GM19395 (cell line): ENCODE data around the gene HSPA1B.
"Not testable (repeated sequence)": the region's sequence is repeated elsewhere in the genome, so short reads cannot be mapped to it uniquely, and the experiment has no call there.

Source experiments
- ATAC-seq: cut with Tn5 transposase; IDR thresholded peaks from one replicate; pipeline ENCODE4 v1.9.1; 2021; ENCODE audit warnings: mild to moderate bottlenecking, moderate library complexity; ENCODE audit not compliant: unreplicated experiment

HSPA1B gene

DNA sequence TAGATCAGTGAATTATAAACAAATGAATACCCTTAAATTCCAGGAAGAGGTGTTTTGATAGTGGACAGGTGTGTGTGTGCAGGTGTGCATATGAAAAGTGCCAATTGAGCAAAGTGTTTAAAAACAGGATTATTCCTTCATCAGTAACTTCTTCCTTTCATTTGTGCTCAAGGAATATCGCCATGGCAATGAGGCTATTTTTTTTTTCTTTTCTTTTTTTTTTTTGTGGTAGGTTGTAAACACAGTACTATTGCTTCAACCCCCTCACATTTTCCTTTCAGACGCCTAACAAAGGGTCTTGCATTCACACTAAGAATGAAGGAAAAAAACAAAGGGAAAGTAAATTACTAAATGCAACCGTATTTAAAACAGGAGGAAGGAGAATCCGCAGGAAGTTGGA, 2.0 kb upstream of the HSPA1B start:
- ATAC-seq, result no peak

GRCh38 chr6:31826793-31827285, 699 bp upstream of the HSPA1B start:
- peak; percentile 10 for ATAC-seq

GRCh38 chr6:31829633-31830283, 2.2 kb downstream of the HSPA1B start:
- no peak for ATAC-seq

GRCh38 chr6:31830886-31831335, 3.4 kb downstream of the HSPA1B start:
- ATAC-seq, result no peak

DNA sequence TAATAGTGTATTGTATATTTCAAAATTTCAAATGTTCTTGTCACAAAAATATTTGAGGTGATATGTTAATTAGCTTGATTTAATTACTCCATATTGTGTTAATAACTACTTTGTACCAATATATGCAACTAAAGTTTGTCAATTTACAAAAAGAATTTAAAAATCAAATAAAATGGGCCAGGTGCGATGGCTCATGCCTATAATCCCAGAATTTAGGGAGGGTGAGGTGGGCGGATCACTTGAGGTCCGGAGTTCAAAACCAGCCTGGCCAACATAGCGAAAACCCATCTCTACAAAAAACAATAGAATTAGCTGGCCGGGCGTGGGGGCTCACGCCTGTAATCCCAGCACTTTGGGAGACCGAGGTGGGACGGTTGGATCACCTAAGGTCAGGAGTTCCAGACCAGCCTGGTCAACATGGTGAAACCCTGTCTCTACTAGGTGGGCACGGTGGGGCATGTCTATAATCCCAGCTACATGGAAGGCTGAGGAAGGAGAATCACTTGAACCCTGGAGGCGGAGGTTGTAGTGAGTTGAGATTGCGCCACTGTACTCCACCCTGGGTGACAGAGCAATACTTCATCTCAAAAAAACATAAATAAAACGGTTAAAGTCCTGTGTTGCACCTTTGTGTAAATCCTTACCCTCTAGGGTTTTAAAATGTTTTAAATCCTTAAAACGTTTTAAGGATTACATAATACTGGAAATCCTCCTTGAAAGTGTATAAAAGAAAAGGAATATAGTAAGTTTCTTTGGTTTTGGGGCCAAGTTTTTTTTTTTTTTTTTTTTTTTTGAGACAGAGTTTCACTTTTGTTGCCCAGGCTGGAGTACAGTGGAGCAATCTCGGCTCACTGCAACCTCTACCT, 4.0 kb downstream of the HSPA1B start:
- ATAC-seq, result no peak

DNA sequence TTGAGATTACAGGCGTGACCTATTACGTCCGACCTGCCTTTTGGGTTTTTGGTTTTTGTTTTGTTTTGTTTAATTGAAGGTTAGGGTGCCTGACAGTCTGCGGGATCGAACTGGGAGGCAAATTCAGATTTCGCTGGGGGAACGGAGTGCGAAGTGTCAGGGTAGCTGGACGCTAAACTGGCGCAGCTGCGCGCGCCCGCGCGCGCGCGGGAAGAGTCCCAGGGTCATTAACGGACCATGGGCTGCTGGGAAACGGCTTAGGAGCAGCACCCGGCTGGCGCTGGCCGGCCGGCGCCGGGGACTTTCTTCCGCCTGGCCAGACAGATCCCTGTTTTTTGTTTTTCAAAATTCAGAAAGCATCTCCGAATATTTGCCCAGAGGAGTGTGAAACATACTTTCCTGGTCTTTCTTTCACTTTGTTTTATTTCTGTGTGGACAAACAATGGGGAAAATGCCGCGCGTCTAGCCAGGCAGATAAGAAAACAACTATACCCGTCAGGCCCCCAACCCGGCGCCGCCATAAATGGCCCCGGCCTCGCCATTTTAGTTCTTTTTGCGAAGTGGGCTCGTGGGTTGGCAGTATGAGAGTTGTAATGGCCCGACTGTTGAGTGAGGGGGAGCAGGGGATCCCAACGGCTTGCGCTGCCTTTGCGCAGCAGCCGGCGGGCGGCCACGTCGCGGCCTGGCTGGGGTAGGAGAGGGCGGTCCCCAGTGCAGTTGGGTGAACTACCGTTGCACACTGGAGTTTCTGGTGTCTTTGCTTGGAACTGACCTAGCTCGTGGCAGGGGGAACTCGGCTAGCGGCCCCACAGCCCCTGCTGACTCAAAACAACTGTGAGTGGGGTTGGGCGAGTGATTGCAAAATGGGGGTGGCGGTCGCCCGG, 7.1 kb downstream of the HSPA1B start:
- no peak for ATAC-seq

DNA sequence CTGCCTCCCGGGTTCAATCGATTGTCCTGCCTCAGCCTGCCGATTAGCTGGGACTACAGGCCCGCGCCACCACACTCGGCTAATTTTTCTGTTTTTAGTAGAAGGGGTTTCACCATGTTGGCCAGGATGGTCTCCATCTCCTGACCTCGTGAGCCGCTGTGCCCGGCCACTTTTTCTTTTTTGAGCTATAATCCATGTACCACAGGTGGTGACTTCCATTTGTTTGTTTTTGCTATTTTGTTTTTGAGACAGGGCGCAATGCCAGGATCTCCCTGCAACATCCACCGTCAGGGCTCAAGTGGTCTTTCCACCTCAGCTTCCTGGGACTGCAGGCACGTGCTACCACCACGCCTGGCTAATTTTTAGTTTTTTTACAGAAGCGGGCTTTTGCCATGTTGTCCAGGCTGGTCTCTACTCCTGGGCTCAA, 8.5 kb downstream of the HSPA1B start:
- ATAC-seq, result no peak

- ATAC-seq, result no peak
Measured at GRCh38 chr6:31836474-31837368, 9.2 kb downstream of the HSPA1B start.

DNA sequence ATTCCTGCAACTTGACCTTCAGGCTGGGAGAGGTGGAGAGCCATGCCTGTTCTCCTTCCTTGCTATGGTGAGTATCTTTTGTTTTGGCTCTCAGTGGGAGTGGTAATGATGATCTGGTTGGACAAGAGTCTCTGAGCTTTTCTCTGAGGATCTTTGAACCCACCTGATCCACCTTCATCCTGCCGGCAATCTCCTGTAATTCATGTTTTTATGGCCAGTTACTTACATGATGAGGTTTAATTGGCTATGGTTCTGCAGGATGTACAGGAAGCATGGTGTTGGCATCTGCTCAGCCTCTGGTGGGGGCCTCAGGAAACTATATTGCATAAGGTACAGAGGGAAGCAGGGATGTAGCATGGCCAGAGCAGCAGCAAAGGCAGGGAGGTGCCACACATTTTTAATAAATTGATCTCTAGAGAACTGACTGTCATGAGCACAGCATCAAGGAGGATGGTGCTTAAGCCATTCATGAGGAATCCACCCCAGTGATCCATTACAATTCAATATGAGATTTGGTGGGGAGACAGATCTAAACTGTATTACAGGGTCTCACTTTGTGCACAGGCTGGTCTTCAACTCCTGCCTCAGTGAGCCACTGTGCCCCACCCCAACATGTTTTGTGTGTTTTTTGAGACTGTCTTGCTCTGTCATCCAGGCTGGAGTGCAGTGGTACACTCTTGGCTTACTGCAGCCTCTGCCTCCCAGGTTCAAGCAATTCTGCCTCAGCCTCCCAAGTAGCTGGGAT, 10.0 kb downstream of the HSPA1B start:
- ATAC-seq, result no peak

- ATAC-seq, result not testable (repeated sequence)
Measured at GRCh38 chr6:31838114-31838553, 10.6 kb downstream of the HSPA1B start.

DNA sequence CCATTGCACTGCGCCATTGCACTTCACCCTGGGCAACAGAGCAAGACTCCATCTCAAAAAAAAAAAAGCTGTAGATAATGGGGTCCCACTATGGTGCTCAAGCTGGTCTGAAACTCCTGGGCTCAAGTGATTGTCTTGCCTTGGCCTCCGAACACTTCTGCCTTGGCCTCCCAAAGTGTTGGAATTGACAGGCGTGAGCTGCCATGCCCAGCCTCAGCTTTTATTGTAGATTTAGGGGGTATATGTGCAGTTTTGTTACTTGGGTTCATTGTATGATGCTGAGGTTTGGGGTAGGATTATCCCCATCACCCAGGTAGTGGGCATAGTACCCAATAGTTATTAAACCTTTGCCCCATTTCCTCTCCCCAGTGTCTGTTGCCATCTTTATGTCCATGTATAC, 11.4 kb downstream of the HSPA1B start:
- no peak for ATAC-seq

GRCh38 chr6:31839779-31840126, 12.2 kb downstream of the HSPA1B start:
- not testable (repeated sequence) for ATAC-seq

DNA sequence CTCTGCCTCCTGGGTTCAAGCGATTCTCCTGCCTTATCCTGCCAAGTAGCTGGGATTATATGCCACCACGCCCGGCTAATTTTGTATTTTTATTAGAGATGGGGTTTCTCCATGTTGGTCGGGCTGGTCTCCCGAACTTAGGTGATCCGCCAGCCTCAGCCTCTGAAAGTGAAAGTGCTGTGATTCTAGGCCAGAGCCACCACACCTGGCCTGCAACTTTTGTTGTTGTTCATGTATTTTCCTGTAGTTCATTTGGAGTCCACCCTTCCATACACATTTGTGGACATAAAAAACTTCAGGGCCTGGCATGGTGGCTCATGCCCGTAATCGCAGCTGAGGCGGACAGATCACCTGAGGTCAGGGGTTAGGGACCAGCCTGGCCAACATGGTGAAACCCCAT, 14.5 kb downstream of the HSPA1B start:
- ATAC-seq, result no peak

GRCh38 chr6:31844507-31844906, 17.0 kb downstream of the HSPA1B start:
- ATAC-seq, result no peak

GRCh38 chr6:31847276-31847978, 19.9 kb downstream of the HSPA1B start:
- no peak for ATAC-seq

DNA sequence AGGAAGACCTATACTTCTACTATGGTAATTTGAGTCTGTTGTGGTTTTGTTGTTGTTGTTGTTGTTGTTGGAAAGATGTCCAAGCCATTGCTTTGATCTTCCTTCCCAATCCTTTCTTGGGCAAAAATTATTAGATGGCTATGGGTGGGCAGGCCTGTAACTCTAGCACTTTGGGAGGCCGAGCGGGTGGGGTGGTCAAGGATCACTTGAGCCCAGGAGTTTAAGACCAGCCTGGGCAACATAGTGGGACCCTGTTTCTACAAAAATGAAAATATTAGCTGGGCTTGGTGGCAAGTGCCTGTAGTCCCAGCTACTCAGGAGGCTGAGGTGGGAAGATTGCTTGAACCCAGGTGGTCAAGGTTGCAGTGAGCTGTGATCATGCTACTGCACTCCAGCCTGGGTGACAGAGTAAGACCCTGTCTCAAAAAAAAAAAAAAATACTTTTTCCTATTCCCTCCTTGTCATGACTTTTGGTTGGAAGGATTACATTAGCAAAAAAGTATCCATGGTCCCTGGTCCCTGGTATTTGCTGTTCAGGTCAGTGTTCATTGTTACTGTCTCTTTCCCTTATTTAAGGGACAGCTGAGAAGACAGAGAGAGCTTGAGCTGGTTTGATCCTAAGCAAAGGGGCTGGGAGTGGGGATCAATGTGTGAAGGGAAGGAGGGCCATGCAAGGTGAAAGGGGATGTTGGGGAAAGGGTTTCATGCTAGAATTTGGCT, 23.4 kb downstream of the HSPA1B start:
- ATAC-seq, result no peak

DNA sequence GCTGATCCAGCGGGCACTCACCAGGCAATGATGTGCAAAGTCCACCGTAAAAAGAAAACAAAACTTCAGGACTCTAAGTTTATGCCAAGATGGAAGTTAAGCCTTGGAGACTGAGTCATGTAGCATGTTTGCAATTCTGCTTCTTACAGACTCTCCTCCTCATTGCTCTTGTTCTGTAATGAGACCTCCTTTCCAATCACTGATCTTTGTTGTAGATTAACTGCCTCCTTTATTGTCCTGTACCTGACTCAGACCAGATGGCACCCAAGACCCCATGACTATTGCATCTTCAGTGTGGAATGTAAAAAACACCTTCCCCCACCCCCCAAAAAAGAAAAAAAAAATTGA, 23.9 kb downstream of the HSPA1B start:
- no peak for ATAC-seq
